SK-N-SH (cell line): Measurements from ENCODE around the gene CDSN. TPM values are rescaled to one million over a fixed set of nuclear protein-coding genes. Genes with fewer than 3 reads are reported as not detected.

ENCODE experiments used
- CTCF ChIA-PET: fragments of 300-600, 350-600 bp; formaldehyde crosslinking; extraction: SDS; loops from one replicate; lab custom pipeline; 2021; lab: Yijun Ruan, JAX
- POLR2A ChIA-PET: fragments of 350-600 bp; sonication (Branson Sonifier 250); formaldehyde crosslinking; extraction: SDS; loops from one replicate; lab custom pipeline; 2020; ENCODE audit warnings: antibody characterized with exemption, inconsistent platforms; lab: Yijun Ruan, JAX
- DNase-seq: peaks from one replicate; pipeline ENCODE4 v3.0.0; 2012
- H2AFZ ChIP-seq: fragments of 200-600 bp; sonication (generic); 2 replicates; pipeline ENCODE4 v1.8.1; 2016; ENCODE audit warnings: antibody characterized with exemption, mild to moderate bottlenecking, low read depth
- H3F3A ChIP-seq: fragments of 200-600 bp; sonication (generic); replicated peaks from 2 replicates; pipeline ENCODE3; 2016; ENCODE audit warnings: antibody characterized with exemption, mild to moderate bottlenecking; ENCODE audit not compliant: insufficient read depth
- H3K27ac ChIP-seq, 2 experiments: fragments of 200-500 bp in 1 of 2; fragments of 200-600 bp in 1 of 2; sonication (Bioruptor generic) in 1 of 2; sonication (generic), shearing (Covaris generic) in 1 of 2; 2 replicates each; pipeline versions ENCODE4 v1.5.1 to v1.6.1; 2014 to 2016; ENCODE audit warnings: low read depth in 2 of 2, inconsistent platforms in 1 of 2, low read length in 1 of 2, mild to moderate bottlenecking in 1 of 2, mixed read lengths in 1 of 2
- H3K27me3 ChIP-seq: fragments of 200-600 bp; sonication (generic), shearing (Covaris generic); 2 replicates; pipeline ENCODE4 v1.6.1; 2016; ENCODE audit warnings: mixed run types; ENCODE audit not compliant: insufficient read depth
- H3K36me3 ChIP-seq, 2 experiments: fragments of 200-500 bp in 1 of 2; fragments of 200-600 bp in 1 of 2; sonication (Bioruptor generic) in 1 of 2; sonication (generic) in 1 of 2; replicated peaks in 1 of 2; 2 replicates each; pipeline versions ENCODE3 to v1.5.1; 2014 to 2016; ENCODE audit warnings: low read length in 1 of 2, mild to moderate bottlenecking in 1 of 2; ENCODE audit not compliant: insufficient read depth in 2 of 2, control insufficient read depth in 1 of 2
- H3K4me1 ChIP-seq, 2 experiments: fragments of 200-500 bp in 1 of 2; fragments of 200-600 bp in 1 of 2; sonication (Bioruptor generic) in 1 of 2; sonication (generic), shearing (Covaris generic) in 1 of 2; 2 replicates each; pipeline versions ENCODE4 v1.5.1 to v1.6.1; 2014 to 2016; ENCODE audit warnings: low read depth in 1 of 2, low read length in 1 of 2, mixed run types in 1 of 2; ENCODE audit not compliant: insufficient read depth in 2 of 2, control insufficient read depth in 1 of 2
- H3K4me2 ChIP-seq: fragments of 200-600 bp; sonication (generic), shearing (Covaris generic); 2 replicates; pipeline ENCODE4 v1.6.1; 2017; ENCODE audit warnings: mixed run types
- H3K4me3 ChIP-seq, 2 experiments: fragments of 200-500 bp in 1 of 2; fragments of 200-600 bp in 1 of 2; sonication (Bioruptor generic) in 1 of 2; sonication (generic), shearing (Covaris generic) in 1 of 2; 2 replicates each; pipeline versions ENCODE4 v1.5.1 to v1.8.1; 2014 to 2016; ENCODE audit warnings: low read depth in 2 of 2, inconsistent platforms in 1 of 2, low read length in 1 of 2, mild to moderate bottlenecking in 1 of 2, mixed read lengths in 1 of 2, moderate library complexity in 1 of 2
- H3K79me2 ChIP-seq: fragments of 200-600 bp; sonication (generic); 2 replicates; pipeline ENCODE4 v1.8.1; 2017; ENCODE audit warnings: mild to moderate bottlenecking; ENCODE audit not compliant: insufficient read depth
- H3K9ac ChIP-seq: fragments of 200-600 bp; sonication (generic); 2 replicates; pipeline ENCODE4 v1.6.1; 2017; ENCODE audit warnings: mixed run types
- H3K9me2 ChIP-seq: fragments of 200-600 bp; sonication (generic); 2 replicates; pipeline ENCODE4 v1.6.1; 2017; ENCODE audit warnings: mixed run types
- H3K9me3 ChIP-seq: fragments of 200-600 bp; sonication (generic); 2 replicates; pipeline ENCODE4 v1.6.1; 2017; ENCODE audit warnings: mixed run types, mild to moderate bottlenecking, moderate library complexity
- H4K20me1 ChIP-seq: fragments of 200-600 bp; sonication (generic); 2 replicates; pipeline ENCODE4 v1.6.1; 2017; ENCODE audit warnings: mild to moderate bottlenecking, mixed run types; ENCODE audit not compliant: insufficient read depth
- ELF1 ChIP-seq: IDR thresholded peaks from 2 replicates; pipeline ENCODE4 v1.4.0; 2012
- EP300 ChIP-seq, 2 experiments: IDR thresholded peaks; 2 replicates each; pipeline versions ENCODE4 v1.4.0 to v1.6.1; 2012; ENCODE audit warnings: borderline replicate concordance in 1 of 2, low read depth in 1 of 2, low read length in 1 of 2
- FOXJ3 ChIP-seq: sonication (generic); formaldehyde crosslinking; IDR thresholded peaks from 2 replicates; pipeline ENCODE4 v1.5.1; 2020; ENCODE audit warnings: mild to moderate bottlenecking, missing genetic modification reagents
- FOXM1 ChIP-seq: IDR thresholded peaks from 2 replicates; pipeline ENCODE4 v1.4.0; 2012; ENCODE audit warnings: low read depth, mild to moderate bottlenecking
- GABPA ChIP-seq: IDR thresholded peaks from 2 replicates; pipeline ENCODE4 v1.4.0; 2012; ENCODE audit warnings: low read depth, mild to moderate bottlenecking
- MXI1 ChIP-seq: IDR thresholded peaks from 2 replicates; pipeline ENCODE4 v1.6.1; 2012; ENCODE audit warnings: mild to moderate bottlenecking, low read depth, low read length, improper control_type of control experiment
- NRF1 ChIP-seq: IDR thresholded peaks from 2 replicates; pipeline ENCODE4 v1.6.1; 2012; ENCODE audit warnings: low read depth, mild to moderate bottlenecking, low read length
- POLR2AphosphoS5 ChIP-seq: IDR thresholded peaks from 2 replicates; pipeline ENCODE4 v1.6.1; 2012; ENCODE audit warnings: low read depth, low read length
- RFX5 ChIP-seq: IDR thresholded peaks from 2 replicates; pipeline ENCODE4 v1.6.1; 2012; ENCODE audit warnings: mild to moderate bottlenecking, improper control_type of control experiment, low read length
- SIN3A ChIP-seq: IDR thresholded peaks from 2 replicates; pipeline ENCODE4 v1.6.1; 2012; ENCODE audit warnings: low read depth, mild to moderate bottlenecking, low read length, moderate library complexity, borderline replicate concordance
- SMC3 ChIP-seq: IDR thresholded peaks from 2 replicates; pipeline ENCODE4 v1.6.1; 2012; ENCODE audit warnings: low read depth, low read length, improper control_type of control experiment
- TAF1 ChIP-seq: IDR thresholded peaks from 2 replicates; pipeline ENCODE4 v1.6.1; 2012; ENCODE audit warnings: low read depth, mild to moderate bottlenecking, low read length, moderate library complexity, borderline replicate concordance
- WGBS: methylation state at CpG from one replicate; pipeline ENCODE4 v1.1.6; 2017; ENCODE audit warnings: low lambda C conversion rate; 5-methylcytosine and 5-hydroxymethylcytosine counted together
- polyA plus RNA-seq, 3 experiments: library from polyadenylated mRNA; depleted of rRNA; stranded (reverse); fragments of >200 nt; gene quantifications; 2 replicates each; pipeline ENCODE4 v1.2.3, GENCODE V29; 2012
- TF ChIP-seq, protein P1 (sequence below): IDR thresholded peaks from 2 replicates; pipeline ENCODE4 v1.4.0; 2012; ENCODE audit warnings: low read depth, borderline replicate concordance
- TF ChIP-seq, protein P2 (sequence below): fragments of 150-350 bp; IDR thresholded peaks from 2 replicates; pipeline ENCODE4 v1.6.1; 2016; ENCODE audit warnings: mild to moderate bottlenecking, low read depth, low read length
- TF ChIP-seq, protein P3 (sequence below): fragments of 200-600 bp; sonication (generic); IDR thresholded peaks from 2 replicates; pipeline ENCODE4 v1.6.1; 2017; ENCODE audit warnings: antibody characterized with exemption, mild to moderate bottlenecking, moderate library complexity

CDSN gene
- polyA plus RNA-seq, 1 of the 3 experiments (the other 2 are of a cell fraction): 0.02 TPM

DNA sequence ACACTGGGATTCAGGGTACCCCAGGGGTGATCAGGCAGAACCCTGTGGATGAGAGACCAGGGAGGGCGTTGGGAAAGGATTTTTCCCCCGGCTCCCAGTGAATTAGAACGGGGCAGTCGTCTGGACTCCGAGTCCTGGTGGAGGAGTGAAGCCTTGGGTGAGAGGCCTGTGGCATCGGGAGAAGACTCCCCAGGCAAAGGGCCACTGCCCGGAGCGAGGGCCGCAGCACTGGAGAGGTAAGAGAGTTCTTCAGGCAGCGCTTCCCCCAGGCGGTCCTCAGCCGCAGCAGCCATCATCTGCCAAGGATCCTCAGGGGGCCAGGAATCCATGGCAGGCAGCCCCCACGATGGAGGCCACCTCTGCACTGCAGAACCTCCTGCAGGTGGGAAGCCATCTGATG, 8.5 kb downstream of the CDSN start:
- peaks cover 5% of the 10 kb centered on the region for H3F3A ChIP-seq
- H3K4me2 ChIP-seq: no peak overlapping the region
- WGBS: 85% methylated on average over 7 of the region's 13 CpGs
- CTCF ChIA-PET: interaction anchor here (1.4 to 4.8 kb wide), 4 partner anchors 16 to 255 kb away, joined by 4 to 20 read pairs (median 6); no protein-coding TSS in a partner anchor
- H2AFZ ChIP-seq: no peak overlapping the region
- H3K4me1 ChIP-seq: peaks cover 2 to 12% of the 10 kb centered on the region in 2 experiments; a peak in 3 of 4 replicates
- no peaks in the 10 kb centered on the region for H3K36me3 ChIP-seq
- H3K79me2 ChIP-seq: peaks cover 16% of the 10 kb centered on the region
- TF ChIP-seq GABPA (no peak), RFX5 (no peak), TAF1 (no peak), NRF1 (no peak), SMC3 (no peak), SIN3A (no peak), FOXJ3 (CRISPR knock-in tag) (no peak)
- TF ChIP-seq, protein P1, sequence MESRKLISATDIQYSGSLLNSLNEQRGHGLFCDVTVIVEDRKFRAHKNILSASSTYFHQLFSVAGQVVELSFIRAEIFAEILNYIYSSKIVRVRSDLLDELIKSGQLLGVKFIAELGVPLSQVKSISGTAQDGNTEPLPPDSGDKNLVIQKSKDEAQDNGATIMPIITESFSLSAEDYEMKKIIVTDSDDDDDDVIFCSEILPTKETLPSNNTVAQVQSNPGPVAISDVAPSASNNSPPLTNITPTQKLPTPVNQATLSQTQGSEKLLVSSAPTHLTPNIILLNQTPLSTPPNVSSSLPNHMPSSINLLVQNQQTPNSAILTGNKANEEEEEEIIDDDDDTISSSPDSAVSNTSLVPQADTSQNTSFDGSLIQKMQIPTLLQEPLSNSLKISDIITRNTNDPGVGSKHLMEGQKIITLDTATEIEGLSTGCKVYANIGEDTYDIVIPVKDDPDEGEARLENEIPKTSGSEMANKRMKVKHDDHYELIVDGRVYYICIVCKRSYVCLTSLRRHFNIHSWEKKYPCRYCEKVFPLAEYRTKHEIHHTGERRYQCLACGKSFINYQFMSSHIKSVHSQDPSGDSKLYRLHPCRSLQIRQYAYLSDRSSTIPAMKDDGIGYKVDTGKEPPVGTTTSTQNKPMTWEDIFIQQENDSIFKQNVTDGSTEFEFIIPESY: no peak
- TF ChIP-seq, protein P2, sequence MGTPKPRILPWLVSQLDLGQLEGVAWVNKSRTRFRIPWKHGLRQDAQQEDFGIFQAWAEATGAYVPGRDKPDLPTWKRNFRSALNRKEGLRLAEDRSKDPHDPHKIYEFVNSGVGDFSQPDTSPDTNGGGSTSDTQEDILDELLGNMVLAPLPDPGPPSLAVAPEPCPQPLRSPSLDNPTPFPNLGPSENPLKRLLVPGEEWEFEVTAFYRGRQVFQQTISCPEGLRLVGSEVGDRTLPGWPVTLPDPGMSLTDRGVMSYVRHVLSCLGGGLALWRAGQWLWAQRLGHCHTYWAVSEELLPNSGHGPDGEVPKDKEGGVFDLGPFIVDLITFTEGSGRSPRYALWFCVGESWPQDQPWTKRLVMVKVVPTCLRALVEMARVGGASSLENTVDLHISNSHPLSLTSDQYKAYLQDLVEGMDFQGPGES: no peak
- H3K9me3 ChIP-seq: no peaks in the 10 kb centered on the region
- DNase-seq: no peak
- no peak overlapping the region for H3K27ac ChIP-seq
- no peaks in the 10 kb centered on the region for H4K20me1 ChIP-seq
- H3K9ac ChIP-seq: no peak overlapping the region
- POLR2A ChIA-PET: no interaction called here
- H3K27me3 ChIP-seq: no peaks in the 10 kb centered on the region; the same call in 1 of the 2 replicates
- H3K9me2 ChIP-seq: no peaks in the 10 kb centered on the region
- H3K4me3 ChIP-seq: no peak overlapping the region

DNA sequence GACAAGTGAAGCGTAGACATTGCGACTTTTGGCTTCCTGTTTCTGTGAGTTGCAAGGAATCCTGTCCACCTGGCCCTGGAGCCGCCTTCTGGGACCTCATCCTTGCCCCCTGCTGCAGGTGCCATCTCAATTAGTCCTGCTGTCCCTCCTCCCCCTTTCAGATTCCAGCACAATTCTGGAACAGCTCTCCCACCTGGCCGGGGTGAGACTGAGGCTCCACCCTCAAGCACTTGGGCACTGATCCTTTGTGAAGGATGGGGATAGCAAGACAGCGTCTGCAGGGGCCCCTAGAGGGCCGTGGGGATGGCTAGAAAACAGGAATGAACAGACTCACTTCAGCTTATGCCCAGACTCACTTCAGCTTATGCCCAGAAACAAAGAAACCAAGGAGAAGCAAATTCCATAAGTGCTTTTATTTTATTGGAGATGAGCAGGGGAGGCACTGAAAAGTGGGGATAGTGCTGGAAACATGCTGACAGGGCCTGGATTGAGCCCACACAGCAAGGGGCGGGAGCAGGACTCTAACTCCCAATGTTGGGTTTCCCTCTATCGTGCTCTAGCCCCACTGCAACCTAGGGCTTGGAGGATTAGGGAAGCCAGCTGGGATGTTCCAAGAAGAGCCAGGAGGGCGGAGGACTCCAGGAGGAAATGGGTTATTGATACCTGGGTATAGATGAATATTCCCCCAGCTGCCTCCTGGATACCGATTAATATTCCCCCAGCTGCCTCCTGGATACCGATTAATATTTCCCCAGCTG, 9.2 kb downstream of the CDSN start:
- Histone ChIP-seq H3K4me1 (peaks cover 2 to 12% of the 10 kb centered on the region in 2 experiments; a peak in 3 of 4 replicates), H3K27ac (no peak overlapping the region), H2AFZ (no peak overlapping the region), H3F3A (peaks cover 5% of the 10 kb centered on the region), H4K20me1 (no peaks in the 10 kb centered on the region), H3K36me3 (no peaks in the 10 kb centered on the region), H3K9me2 (no peaks in the 10 kb centered on the region), H3K9ac (no peak overlapping the region), H3K27me3 (no peaks in the 10 kb centered on the region; the same call in 1 of the 2 replicates), H3K9me3 (no peaks in the 10 kb centered on the region), H3K4me3 (no peak overlapping the region), H3K4me2 (no peak overlapping the region), H3K79me2 (peaks cover 9% of the 10 kb centered on the region)
- ChIA-PET CTCF (interaction anchor here (0.6 to 4.8 kb wide), 6 partner anchors 17 to 82 kb away, joined by 3 to 20 read pairs (median 4); no protein-coding TSS in a partner anchor), POLR2A (no interaction called here)
- DNase-seq: no peak
- 69% methylated on average over 11 of the region's 11 CpGs for WGBS
- TF ChIP-seq EP300 (IDR thresholded peaks at IDR 0.05; ENCODE audit: borderline replicate concordance in 1 of 2, low read depth in 1 of 2, low read length in 1 of 2) (no peak), MXI1 (no peak), TAF1 (no peak), FOXJ3 (CRISPR knock-in tag) (no peak), FOXM1 (no peak), ELF1 (no peak), POLR2AphosphoS5 (no peak)
- TF ChIP-seq, protein P2: no peak
- TF ChIP-seq, protein P3, sequence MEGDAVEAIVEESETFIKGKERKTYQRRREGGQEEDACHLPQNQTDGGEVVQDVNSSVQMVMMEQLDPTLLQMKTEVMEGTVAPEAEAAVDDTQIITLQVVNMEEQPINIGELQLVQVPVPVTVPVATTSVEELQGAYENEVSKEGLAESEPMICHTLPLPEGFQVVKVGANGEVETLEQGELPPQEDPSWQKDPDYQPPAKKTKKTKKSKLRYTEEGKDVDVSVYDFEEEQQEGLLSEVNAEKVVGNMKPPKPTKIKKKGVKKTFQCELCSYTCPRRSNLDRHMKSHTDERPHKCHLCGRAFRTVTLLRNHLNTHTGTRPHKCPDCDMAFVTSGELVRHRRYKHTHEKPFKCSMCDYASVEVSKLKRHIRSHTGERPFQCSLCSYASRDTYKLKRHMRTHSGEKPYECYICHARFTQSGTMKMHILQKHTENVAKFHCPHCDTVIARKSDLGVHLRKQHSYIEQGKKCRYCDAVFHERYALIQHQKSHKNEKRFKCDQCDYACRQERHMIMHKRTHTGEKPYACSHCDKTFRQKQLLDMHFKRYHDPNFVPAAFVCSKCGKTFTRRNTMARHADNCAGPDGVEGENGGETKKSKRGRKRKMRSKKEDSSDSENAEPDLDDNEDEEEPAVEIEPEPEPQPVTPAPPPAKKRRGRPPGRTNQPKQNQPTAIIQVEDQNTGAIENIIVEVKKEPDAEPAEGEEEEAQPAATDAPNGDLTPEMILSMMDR: no peak
